Stimulated activated CD4-positive, alpha-beta T cell treated with anti-CD3 and anti-CD28 coated beads, Interleukin-1b, Interleukin-23, amount 100 ng/mL, for 1 hour (primary cell): ENCODE data around the gene PKNOX2.

ENCODE experiments used
- DNase-seq, 2 donors: peaks; one replicate each; pipeline ENCODE4 v3.0.0-alpha.2; 2020; ENCODE audit warnings: low read depth in 2 of 2

PKNOX2 gene, protein sequence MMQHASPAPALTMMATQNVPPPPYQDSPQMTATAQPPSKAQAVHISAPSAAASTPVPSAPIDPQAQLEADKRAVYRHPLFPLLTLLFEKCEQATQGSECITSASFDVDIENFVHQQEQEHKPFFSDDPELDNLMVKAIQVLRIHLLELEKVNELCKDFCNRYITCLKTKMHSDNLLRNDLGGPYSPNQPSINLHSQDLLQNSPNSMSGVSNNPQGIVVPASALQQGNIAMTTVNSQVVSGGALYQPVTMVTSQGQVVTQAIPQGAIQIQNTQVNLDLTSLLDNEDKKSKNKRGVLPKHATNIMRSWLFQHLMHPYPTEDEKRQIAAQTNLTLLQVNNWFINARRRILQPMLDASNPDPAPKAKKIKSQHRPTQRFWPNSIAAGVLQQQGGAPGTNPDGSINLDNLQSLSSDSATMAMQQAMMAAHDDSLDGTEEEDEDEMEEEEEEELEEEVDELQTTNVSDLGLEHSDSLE

DNA sequence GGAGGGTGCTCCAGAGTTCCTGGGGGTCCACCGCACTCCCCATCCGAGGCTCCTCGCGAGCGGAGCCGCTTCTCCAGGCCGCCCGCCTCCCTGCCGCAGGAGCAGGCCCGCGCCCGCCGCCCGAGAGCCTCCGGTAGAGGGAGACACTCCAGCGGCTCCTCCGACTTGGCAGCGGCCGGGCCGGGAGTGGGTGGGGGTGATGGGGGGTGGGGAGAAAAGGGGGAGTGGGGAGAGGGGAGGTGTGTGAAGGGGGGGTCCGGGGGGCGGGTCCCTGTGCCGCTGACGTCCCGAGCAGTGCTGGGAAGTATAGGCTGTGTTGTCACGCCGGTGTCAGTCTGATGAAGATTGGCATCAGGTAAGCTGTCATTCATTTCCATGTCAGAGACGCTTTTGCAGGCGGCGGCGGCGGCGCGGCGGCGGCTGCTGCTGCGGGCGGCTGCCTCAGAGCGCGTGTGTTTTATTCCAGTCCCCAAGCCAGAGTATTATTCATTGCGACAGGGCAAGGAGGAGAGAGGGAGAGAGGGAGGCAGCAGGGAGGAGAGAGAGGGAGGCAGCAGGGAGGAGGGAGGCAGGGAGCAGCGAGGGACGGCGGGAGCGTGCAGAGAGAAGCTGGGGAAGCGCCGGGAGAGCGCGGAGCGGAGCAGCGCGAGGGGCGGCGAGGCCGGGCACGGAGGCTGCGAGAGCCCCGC, at the start of gene PKNOX2:
Gene PKNOX2, plus strand, starts transcription at position 330 of the 689 bp plus-strand sequence. CDS start 186,555 bp downstream, outside the sequence.
- DNase-seq = peak in 1 of 2 donors; percentile 49

DNA sequence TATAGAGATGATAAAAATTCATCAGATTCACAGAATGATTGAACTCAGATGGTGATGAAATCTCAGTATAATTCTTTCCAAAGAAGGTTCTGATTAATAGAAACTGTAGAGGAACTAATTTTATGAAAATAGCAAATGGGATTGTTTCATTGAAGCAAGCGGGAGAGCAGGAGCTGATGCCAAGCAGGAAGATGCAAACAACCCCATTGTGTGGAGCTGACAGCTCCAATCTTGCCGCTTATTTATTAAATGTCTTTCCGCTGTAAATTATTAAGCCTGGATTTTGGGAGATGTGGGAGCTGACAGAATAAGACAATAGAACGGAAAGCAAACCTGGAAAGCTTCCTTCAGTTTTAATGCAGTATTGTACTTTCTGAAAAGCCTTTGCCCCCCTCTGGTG, 47.1 kb upstream of the PKNOX2 start:
- no peak for DNase-seq

DNA sequence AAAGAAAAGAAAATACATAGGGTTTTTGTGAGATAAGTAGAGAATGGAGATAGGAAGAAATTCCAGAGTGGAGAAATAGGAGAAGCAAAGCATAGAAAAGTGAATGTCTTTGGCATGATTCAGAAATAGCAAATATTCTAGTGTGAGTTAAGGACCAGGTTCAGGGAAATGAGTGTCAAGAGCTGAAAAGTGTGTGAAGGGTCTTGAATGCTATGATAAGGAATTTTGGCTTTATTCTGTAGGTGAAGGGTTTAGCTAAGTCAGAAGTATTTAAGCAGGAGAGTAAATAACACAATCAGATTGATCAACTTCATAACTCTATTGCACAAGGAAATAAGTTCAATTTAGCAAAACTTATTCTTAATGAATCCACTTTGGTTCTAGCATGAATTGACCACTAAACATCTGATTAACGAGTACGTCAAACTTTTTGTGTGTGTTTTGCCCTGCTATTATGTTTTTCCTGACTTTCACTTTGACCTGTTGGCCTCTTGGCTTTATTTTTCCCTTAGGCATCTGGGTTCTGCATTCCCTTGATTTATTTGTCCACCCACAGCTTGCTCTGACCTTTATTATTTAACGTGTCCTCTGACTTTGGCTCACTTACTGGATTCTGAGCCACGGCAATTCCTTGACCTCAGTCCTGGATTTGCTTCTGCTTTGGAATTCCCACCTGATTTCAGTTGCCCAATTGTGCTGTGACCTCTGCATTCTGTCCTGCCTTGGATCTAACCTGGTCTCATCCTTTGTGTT, 41.2 kb upstream of the PKNOX2 start:
- no peak for DNase-seq

DNA sequence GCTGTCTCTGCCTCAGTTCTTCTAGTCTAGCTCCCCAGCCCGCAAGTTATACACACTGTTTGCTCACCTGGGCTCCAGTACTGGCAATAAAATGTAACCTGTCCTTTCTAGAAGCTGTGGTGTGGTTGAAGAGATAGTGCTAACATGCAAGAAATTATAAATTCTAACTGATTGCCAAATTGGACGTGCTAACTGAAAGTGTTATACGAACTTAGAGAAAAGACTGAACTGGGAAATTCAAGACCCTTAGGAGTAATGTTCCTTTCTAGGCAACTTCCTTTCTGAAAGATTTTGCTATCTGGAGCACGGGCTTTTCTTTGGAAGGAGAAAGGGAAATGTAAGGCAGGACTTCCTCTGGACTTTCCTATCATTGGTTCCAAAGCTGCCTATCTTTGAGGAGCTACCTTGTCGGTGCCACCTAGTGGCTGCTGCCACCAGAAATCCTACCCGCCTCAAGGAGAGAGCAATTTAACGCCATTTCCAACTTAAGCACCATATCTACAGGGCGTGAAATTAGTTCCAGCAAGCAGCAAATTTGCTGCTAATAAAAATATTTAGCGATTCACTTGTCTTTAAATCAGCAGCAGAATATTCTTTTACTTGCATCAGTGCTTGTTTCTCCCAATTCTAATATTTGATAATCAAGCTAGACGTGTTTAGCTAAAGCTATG, 40.5 kb upstream of the PKNOX2 start:
- DNase-seq = no peak

DNA sequence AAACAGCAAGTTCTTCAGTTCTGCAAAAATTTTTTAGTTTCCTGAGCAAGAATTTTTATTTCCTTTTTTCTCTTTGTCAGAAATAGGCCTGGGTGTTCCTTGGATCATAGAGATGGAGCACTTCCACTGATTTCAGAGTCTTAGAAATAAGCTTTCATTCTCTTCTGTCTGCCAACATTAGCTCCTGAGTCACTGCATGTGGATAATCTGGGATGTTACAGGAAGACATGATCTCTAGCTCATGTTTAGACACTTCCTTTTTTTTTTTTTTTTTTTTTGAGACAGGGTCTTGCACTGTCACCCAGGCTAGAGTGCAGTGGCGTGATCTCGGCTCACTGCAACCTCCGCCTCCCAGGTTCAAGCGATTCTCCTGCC, 39.9 kb upstream of the PKNOX2 start:
- no peak for DNase-seq

DNA sequence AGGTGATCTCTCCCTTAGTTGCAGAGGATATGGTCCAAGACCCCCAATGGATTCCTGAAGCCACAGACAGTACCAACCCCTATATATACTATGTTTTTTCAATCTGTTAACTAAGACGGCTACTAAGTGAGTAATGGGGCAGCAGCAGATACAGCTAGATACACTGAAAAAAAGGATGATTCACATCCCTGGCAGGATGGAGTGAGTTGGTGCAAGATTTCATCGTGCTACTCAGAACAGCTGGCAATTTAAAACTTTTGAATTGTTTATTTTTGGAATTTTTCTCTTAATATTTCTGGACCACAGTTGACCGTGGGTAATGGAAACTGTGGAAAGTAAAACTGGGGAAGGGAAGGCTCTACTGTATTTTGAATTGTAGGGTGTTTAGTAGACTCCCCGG, 36.1 kb upstream of the PKNOX2 start:
- no peak for DNase-seq

DNA sequence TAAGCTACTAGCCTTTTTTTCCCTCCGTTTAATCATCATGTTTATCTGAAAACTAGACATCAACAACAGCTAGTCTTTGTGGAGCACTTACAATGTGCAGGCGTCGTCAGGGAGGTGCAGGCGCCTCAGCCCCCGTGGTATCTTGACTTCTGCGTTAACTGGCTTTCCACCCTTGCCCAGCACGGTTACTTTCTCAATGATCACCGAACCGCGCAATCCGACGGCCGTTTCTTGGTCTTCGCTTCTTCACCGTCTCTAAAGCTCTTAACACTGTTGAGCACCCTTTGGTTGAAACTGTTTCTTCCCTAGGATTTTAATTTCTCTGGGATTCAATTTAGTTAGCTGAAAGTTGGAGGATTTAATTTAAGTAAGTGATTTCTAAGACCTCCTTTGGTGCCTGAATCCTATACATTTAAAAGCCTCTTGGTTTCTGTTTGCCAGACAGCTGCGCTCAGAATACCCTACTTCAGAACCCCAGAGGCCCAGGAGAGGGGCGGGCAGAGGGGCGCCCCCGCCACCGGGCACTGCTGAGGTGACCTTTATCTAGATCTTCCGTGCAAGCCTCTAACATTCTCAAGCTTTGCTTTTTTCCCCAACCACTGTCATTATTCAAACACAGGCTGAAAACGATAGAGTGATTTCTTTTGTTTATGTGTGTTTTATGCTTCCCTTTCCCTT, 35.1 kb upstream of the PKNOX2 start:
- no peak for DNase-seq

DNA sequence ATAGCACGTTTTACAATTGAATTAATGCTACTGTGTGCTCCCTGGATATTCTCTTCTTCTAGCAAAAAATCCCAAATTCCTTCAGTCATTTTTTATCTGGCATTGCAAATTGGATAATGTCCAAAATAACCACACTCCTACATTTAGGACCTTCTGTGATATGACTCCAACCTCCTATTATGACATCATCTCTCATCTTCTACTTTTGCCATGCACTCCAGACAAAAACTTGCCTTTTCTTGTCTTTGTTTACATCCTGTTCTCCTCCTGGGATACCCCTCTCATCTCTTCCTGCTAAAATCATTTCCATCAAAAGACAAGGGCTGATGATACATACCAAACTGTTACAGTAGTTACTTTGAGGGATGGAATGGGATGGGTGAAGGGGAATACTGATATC, 32.5 kb upstream of the PKNOX2 start:
- no peak for DNase-seq

DNA sequence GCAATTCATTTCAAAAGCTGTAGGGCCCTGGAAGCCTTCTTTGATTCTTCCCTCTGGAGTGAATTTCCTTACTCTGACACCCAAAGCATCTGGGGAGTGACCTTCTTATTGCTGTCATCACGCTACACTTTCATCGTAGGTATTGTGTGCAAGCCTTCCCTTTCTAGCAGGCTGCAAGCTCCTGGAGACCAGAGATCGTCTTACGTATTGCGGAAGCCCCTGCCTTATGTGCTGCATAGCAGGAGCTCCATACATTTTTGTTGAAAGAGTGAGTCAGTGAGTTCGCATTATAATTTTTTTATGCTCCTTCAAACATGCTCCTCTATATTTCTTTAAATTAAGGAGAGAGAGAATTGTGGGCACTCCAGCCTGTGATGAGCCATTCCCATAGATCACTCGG, 32.0 kb upstream of the PKNOX2 start:
- DNase-seq = no peak

DNA sequence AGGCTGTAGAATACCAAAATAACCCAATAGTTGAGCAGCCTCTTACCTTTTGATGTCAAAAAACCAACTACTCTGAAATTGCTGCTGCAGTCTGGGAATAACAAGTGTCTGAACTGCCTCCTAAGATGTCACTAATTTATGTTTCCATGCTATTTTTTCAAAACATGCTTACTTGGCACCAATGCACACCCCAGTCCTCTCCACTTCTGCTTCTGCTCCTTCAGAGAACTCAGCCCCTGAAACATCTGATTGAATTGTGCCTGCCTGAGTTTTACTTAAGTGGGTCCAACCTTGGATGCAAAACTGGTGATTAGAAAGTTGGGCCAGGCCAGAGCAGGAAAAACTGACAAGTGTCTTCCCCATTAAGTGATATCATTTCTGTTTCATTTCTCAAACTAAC, 28.6 kb upstream of the PKNOX2 start:
- no peak for DNase-seq

DNA sequence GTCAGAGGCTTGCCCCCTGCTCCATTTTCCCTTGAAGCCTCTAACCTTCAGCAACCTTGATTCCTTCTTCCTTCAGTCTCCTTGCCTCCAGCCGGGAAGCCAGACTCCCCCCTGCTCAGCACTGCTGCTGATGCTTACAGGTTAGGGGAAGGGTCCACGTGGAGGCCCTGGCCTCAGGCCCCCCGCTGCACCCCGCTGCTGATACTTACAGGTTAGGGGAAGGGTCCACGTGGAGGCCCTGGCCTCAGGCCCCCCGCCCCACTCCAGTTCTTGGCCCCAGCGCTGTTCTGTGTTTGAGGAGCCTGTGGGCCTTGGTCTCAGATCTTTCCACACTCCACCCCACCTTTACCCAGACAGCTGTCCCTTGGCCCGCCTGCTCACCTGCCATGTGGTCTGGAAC, 25.6 kb upstream of the PKNOX2 start:
- DNase-seq = no peak

DNA sequence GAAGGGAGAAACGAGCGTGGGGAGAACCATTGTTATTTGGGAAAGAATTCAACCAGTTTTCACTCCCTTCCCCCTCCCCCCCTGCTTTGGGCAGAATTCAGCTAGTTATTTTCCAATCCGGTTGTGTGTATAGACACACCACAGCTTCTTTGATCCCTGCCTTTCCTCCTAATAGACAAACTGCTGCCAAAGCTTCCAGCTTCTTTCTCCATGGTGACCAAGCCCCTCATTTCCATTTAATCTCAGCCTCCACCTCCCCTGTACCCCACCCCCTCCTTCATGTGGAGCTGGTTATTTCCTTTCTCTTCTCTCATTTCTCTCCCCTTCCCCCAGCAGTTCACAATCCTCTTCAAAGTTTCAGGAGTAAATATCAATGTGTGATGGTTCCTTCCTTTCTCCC, 24.8 kb upstream of the PKNOX2 start:
- DNase-seq = no peak

DNA sequence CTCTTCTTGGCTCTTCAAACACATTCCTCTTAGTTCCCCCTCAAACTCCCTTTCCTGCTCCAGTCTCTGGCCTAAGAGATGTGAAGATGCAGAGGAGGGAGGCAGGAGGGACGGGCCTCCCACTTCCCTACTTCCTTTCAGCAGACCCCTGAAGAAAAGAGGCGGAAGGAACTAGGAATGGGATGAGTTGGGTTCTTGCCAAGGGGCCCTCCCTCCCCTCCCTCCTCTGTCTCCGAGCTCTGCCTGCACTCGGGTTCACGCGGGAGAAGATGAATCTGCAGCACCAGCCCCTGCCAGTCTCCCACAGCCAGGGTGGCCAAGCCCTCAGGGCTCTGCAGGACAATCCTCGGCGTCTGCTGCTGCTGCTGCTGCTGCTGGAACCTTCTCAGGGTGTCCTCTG, 24.3 kb upstream of the PKNOX2 start:
- DNase-seq = no peak

DNA sequence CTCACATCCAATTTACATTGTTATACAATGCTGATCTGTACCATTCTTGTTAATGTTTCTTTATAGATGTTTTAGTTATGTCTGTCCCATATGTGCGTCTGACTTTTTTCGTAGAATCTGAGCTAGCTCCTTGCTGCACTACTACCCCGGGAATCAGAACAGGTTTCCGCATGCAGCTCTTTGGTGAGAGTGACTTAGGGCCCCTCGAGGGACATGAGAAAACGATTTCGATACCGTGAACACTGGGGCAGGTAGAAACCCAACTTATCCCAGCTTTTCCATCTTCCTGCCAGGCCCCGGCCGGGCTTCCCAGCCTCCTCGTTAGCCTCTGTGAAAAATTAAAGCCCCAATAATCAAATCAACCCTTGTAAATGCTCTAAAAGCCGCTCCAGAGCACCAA, 23.4 kb upstream of the PKNOX2 start:
- DNase-seq = no peak

DNA sequence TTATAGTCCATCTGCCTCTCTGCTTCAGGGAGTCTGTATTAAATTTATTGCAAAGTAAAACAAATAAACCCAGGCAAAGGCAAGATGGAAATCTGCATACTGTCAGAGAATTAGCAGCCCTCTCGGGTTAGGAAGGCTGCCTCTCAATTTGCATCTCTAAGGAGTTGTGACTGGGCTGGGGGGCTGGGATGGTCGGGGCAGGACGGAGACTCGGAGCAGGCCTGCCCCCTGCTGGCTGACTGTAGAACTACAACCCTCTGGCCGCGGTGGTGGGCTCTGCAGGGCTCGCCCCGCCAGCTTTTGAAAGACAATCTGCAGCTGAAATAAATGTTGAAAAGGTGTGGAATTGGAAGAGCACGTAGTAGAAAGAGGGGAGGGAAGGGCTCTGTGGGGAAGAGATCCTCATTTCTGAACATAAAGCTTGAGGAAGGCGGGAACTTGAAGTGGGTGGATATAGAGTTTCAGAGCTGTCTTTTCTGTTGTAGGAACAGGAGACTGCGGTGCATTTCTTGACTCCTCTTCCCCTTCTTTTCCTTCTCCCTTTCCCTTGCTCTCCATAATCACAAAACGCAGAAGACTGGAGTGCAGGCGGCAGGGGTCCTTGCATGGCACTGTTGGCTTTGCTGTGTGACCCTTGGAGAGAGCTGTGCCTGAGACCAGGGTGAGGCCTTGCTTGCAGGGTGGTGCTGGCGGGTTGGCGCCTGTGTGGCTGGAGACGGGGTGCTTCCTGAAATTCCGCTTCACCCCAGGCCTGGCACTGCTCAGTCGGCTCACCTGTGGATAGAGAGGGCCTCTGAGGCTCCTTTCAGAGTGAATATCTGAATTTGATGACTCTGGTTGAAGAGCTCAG, 22.6 kb upstream of the PKNOX2 start:
- peak in 1 of 2 donors; percentile 45 for DNase-seq

DNA sequence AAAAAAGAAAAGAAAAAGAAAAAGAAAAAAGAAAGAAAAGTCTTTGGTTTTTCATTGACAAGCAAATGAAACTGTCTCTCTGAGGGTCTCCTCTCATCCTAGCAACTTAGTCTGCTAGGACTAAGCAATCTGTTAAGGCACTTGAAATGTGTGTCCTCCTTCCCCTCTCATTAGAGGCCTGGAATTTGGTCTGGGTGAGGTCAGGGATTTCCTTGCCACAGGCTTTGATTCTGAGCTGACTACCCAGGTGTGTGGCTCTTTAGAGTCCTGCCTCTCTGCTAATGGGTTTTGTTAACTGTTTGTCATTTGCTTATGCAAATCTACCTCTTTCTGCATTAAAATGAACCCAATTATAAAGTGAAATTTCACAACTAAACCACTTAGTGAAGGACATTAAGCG, 18.3 kb upstream of the PKNOX2 start:
- DNase-seq = no peak

DNA sequence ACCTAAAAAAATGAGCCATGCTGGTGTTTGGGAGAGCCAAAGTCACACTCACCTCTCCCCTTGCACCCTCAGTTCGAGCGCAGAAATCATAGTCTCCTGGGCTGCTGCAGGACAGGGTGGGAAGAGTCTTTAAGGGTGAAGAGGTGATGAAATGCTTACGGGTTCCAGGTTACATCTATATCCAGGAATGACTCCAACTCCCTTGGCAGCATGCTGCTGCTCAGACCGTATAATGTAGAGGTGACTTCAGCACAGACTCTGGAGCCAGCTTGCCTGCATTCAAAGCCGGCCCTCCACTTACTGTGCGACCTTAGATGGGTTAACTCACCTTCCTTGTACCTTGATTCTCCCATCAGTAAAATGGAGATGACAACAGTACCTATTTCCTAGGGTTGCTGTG, 17.3 kb upstream of the PKNOX2 start:
- DNase-seq = no peak

DNA sequence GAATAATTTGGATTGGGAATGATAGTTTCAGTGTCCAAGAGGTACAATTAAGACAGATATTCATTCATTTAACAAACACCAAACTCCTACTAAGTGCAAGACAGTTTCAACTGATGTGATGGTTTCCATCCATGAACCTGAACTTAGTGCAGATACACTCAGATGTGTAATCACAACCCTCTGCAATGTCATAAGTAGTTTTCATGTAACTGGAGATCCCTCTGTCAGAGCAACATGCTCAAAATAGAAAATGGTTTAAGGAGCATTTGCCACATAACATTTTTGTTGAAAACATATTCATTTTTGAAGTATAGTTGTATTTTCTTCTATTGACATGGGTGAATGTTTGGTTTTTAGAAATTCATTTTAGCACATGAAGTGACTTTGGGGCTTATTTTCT, 16.5 kb upstream of the PKNOX2 start:
- no peak for DNase-seq

DNA sequence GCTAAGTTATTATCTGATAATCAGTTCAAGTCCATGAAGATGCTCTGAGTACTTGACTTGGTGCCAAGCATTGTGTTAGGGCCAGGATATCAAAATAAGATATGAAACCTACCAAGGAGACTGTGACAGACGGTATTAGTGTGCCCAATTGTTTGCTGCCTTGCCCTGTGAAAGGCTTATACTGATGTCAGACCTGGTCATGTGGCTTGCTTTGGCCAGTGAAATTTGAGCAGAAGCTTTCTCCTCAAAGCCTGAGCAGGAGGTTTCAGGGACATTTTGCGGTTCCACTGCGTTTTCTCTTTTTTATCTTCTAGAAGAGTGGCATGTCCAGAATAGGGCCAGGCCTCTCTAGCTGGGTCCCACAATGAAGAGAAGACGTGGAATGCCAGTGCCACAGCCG, 15.8 kb upstream of the PKNOX2 start:
- no peak for DNase-seq

DNA sequence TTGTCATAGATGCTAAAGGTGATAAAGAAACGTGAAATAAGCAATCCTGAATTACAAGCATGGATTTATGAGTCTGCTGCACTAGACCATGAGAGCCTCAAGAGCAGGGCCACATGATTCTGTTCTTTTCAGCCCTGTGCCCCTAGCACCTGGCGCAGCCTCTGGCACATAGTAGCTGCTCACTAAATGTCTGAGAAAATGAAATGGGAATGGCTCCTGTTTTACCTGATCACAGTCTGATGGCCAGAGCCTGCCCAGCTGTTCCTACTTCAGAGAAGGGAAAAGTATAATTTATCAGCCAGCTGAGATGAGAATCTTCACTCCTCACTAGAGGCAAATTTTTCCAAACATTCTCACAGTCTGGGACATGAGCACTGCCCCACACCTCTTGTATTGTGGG, 10.7 kb upstream of the PKNOX2 start:
- DNase-seq = no peak
